ENCODE measurements around the gene DNAJB2. TPM values are rescaled to one million over a fixed set of nuclear protein-coding genes. Genes with fewer than 3 reads are reported as not detected.

Gene DNAJB2
- 10 to 100 TPM; 43.4 to 47.9 TPM for total RNA-seq

- H3K4me1 Mint-ChIP-seq (ENCODE audit: low read depth in 2 of 2): peaks cover 37% of the 10 kb centered on the region in 2 donors
- ATAC-seq (peak; percentile 97), DNase-seq (ENCODE audit: low spot score) (peak; percentile 99)
- peak within 1 kb of the TSS; percentile 91 for H3K4me3 Mint-ChIP-seq
- H3K27me3 Mint-ChIP-seq: no peaks in the 10 kb centered on the region
- H3K27ac Mint-ChIP-seq: peak within 1 kb of the TSS; percentile 92 to 93
- peaks cover 6% of the 10 kb centered on the region for H3K36me3 Mint-ChIP-seq
- no peaks in the 10 kb centered on the region for H3K9me3 Mint-ChIP-seq
These were observed at the start of gene DNAJB2 for GRCh38 chr2:219279151-219279915. TSS of gene DNAJB2 (plus strand) at chr2:219279366. CDS start at chr2:219279834, 468 bp downstream.

DNA sequence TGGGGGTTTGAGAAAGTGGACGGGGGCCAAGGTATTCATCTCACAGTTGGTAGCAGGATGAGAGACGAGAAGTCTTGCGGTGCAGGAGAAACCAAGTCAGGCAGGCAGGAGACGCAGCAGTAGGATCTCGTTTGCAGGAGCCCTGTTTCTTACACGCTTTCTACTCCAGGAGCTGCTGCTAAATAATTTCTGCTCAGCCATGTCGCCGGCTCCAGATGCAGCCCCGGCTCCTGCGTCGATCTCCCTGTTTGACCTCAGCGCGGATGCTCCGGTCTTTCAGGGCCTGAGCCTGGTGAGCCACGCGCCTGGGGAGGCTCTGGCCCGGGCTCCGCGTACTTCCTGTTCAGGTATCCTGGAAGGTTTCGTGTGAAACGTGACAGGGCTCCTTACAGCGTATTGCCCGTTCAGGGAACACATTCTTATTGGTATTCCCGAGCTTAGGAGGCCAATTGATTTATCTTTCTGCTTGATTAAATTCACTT, 49.1 kb upstream of the DNAJB2 start:
- Mint-ChIP-seq H3K27ac (peak overlapping the region; percentile 96 to 97), H3K4me3 (peak overlapping the region; percentile 99), H3K9me3 (no peaks in the 10 kb centered on the region), H3K4me1 (ENCODE audit: low read depth in 2 of 2) (peaks cover 23 to 33% of the 10 kb centered on the region in 2 donors), H3K36me3 (peaks cover 24% of the 10 kb centered on the region), H3K27me3 (no peaks in the 10 kb centered on the region)
- peak; percentile 79 for DNase-seq (ENCODE audit: low spot score)
- peak; percentile 22 to 49 for ATAC-seq

DNA sequence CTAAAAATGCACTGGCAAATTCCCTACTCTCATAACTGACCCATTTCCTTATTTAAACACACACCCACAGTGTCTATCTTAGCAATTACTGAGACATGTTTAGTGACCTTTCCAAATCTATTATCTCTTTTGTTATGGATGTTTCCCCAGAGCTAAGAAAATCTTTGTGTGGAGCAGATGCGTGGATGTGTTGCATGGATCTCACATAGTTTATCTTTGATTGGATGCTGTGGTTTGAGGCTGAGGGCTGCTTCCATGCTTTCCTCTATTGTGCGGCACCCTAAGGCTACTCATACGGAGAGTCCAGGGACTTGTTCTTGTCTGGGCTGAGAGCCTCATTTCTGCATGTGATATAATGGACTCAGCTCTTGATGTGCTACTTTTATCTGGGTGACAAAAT, 44.8 kb upstream of the DNAJB2 start:
- H3K36me3 Mint-ChIP-seq: peaks cover 25% of the 10 kb centered on the region
- no peak overlapping the region for H3K4me3 Mint-ChIP-seq
- no peaks in the 10 kb centered on the region for H3K9me3 Mint-ChIP-seq
- DNase-seq (ENCODE audit: low spot score) (no peak), ATAC-seq (no peak)
- H3K4me1 Mint-ChIP-seq (ENCODE audit: low read depth in 2 of 2): peaks cover 10 to 21% of the 10 kb centered on the region in 2 donors
- H3K27ac Mint-ChIP-seq: no peak overlapping the region
- no peaks in the 10 kb centered on the region for H3K27me3 Mint-ChIP-seq

- H3K27me3 Mint-ChIP-seq: no peaks in the 10 kb centered on the region
- no peaks in the 10 kb centered on the region for H3K9me3 Mint-ChIP-seq
- no peaks in the 10 kb centered on the region for H3K36me3 Mint-ChIP-seq
- ATAC-seq (no peak), DNase-seq (ENCODE audit: low spot score) (no peak)
- H3K4me3 Mint-ChIP-seq: no peak overlapping the region
- H3K27ac Mint-ChIP-seq: peak overlapping the region in 1 of 2 donors; percentile 78
- peaks cover 32 to 33% of the 10 kb centered on the region in 2 donors for H3K4me1 Mint-ChIP-seq (ENCODE audit: low read depth in 2 of 2)
These were observed 35.8 kb upstream of the DNAJB2 start for GRCh38 chr2:219243291-219243761.

DNA sequence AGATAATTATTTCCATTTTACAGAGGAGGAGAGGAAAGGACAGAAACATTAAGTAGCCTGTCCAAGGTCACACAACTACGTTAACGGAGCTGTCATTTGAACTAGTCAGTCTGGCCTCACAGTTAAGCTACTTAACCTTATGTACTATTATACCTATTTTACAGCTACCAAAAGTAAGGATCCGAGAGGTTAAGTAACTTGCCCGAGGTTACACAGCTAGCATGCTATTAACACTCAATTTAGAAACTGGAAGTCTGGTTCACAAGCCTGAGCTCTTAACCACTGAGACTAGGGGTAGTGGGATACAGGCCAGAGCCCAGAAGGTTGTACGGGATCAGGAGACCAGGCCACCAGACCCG, 34.4 kb upstream of the DNAJB2 start:
- Mint-ChIP-seq H3K9me3 (no peaks in the 10 kb centered on the region), H3K27ac (peak overlapping the region; percentile 92 to 94), H3K4me1 (ENCODE audit: low read depth in 2 of 2) (peaks cover 46 to 47% of the 10 kb centered on the region in 2 donors), H3K36me3 (no peaks in the 10 kb centered on the region), H3K27me3 (no peaks in the 10 kb centered on the region), H3K4me3 (peak overlapping the region; percentile 96)
- ATAC-seq: no peak
- DNase-seq (ENCODE audit: low spot score): no peak

GRCh38 chr2:219245148-219245898, 33.8 kb upstream of the DNAJB2 start, which contains the start of the genes GLB1L and STK16:
TSS of gene GLB1L (minus strand) at chr2:219245444. CDS start at chr2:219243573, 1,871 bp downstream.
TSS of gene STK16 (plus strand) at chr2:219245479. CDS start at chr2:219246000, 521 bp downstream.
- ATAC-seq (peak; percentile 91 to 93), DNase-seq (ENCODE audit: low spot score) (peak; percentile 96)
- H3K36me3 Mint-ChIP-seq: peaks cover 2% of the 10 kb centered on the region
- H3K4me3 Mint-ChIP-seq: peak within 1 kb of the TSS; percentile 96
- no peaks in the 10 kb centered on the region for H3K27me3 Mint-ChIP-seq
- H3K27ac Mint-ChIP-seq: peak within 1 kb of the TSS; percentile 92 to 94
- peaks cover 52 to 53% of the 10 kb centered on the region in 2 donors for H3K4me1 Mint-ChIP-seq (ENCODE audit: low read depth in 2 of 2)
- H3K9me3 Mint-ChIP-seq: no peaks in the 10 kb centered on the region

GRCh38 chr2:219245899-219246230, 33.3 kb upstream of the DNAJB2 start:
- Mint-ChIP-seq H3K27ac (peak overlapping the region; percentile 92 to 94), H3K4me1 (ENCODE audit: low read depth in 2 of 2) (peaks cover 57 to 58% of the 10 kb centered on the region in 2 donors), H3K27me3 (no peaks in the 10 kb centered on the region), H3K4me3 (peak overlapping the region; percentile 96), H3K36me3 (peaks cover 7% of the 10 kb centered on the region), H3K9me3 (no peaks in the 10 kb centered on the region)
- ATAC-seq (no peak), DNase-seq (ENCODE audit: low spot score) (no peak)

DNA sequence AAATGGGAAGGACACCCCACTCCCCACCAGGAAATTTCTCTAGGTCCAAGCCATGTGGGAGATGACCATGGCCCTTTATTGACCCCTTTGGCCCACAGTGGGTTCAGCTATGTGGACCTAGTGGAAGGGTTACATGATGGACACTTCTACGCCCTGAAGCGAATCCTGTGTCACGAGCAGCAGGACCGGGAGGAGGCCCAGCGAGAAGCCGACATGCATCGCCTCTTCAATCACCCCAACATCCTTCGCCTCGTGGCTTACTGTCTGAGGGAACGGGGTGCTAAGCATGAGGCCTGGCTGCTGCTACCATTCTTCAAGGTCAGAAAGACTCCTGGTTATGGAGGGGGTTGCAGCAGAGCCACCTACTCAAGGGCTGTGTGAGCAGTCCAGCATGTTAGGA, 32.6 kb upstream of the DNAJB2 start:
- Mint-ChIP-seq H3K27ac (peak overlapping the region; percentile 92 to 94), H3K4me1 (ENCODE audit: low read depth in 2 of 2) (peaks cover 64% of the 10 kb centered on the region in 2 donors), H3K9me3 (no peaks in the 10 kb centered on the region), H3K36me3 (peaks cover 9% of the 10 kb centered on the region), H3K27me3 (no peaks in the 10 kb centered on the region), H3K4me3 (peak overlapping the region; percentile 96)
- DNase-seq (ENCODE audit: low spot score) (no peak), ATAC-seq (no peak)

- Mint-ChIP-seq H3K36me3 (peaks cover 9% of the 10 kb centered on the region), H3K9me3 (no peaks in the 10 kb centered on the region), H3K27ac (peak overlapping the region; percentile 92 to 94), H3K4me1 (ENCODE audit: low read depth in 2 of 2) (peaks cover 72 to 78% of the 10 kb centered on the region in 2 donors), H3K4me3 (peak overlapping the region; percentile 96), H3K27me3 (no peaks in the 10 kb centered on the region)
- ATAC-seq (peak; percentile 52 to 64), DNase-seq (ENCODE audit: low spot score) (no peak)
These were observed 31.2 kb upstream of the DNAJB2 start for GRCh38 chr2:219247678-219248642.

DNA sequence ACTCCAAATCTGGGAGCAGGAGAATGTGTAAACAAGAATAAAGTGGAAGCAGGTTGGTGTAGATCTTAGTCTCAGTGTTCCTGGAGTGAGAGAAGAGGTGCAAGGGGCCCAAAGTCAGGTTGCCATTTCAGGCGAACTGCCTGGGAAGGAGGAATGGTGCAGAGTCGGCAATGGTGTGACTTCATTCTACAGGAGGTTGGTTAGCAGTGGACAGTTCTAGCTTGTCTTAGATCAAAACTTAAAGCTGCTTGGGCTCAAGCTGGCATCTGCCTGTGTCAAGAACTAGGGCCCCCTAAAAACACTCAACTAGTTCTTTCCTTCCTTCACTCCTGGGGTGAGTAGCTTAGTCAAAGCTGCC, 30.3 kb upstream of the DNAJB2 start:
- peak overlapping the region; percentile 90 for H3K4me3 Mint-ChIP-seq
- ATAC-seq (no peak), DNase-seq (ENCODE audit: low spot score) (no peak)
- H3K4me1 Mint-ChIP-seq (ENCODE audit: low read depth in 2 of 2): peaks cover 77 to 82% of the 10 kb centered on the region in 2 donors
- H3K36me3 Mint-ChIP-seq: peaks cover 9% of the 10 kb centered on the region
- H3K27ac Mint-ChIP-seq: peak overlapping the region; percentile 92 to 94
- no peaks in the 10 kb centered on the region for H3K27me3 Mint-ChIP-seq
- no peaks in the 10 kb centered on the region for H3K9me3 Mint-ChIP-seq

DNA sequence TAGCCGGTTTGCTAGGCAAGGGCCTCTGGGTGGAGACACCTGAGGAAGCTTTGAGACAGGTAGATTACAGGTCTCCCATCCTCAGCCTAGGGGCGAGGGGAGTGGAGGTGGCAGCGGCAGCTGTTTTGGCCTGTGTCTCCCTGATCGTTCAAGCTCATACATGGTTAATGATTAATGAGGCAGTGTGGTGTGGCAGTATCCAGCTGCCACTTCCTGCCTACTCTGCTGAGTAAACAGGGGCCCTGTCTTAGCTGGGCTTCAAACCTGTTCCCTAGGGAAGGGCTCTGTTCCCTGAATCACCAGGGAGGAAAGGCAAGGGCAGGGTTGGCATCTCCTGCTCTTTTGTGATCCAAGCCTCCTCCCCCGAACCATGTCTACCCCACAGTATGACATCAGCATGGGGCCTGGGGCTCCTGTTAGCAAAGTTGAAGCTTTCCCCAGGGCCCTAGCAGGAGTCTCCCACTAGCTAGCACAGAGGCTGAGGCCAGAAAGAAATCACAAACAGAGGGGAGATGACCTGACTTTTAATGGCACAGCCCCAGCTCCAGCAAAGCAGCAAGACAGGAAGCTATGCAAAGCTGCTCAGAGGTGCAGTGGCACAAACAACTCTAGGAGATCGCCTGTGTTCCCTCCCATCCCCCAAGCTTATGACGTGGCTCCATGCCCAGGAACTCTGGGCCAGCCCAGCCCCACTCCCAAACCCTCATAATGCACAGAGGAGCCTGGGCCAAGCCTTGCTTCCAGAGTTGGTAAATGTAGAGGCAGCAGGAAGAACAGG, 29.8 kb upstream of the DNAJB2 start:
- ATAC-seq (no peak), DNase-seq (ENCODE audit: low spot score) (no peak)
- H3K9me3 Mint-ChIP-seq: no peaks in the 10 kb centered on the region
- peaks cover 9% of the 10 kb centered on the region for H3K36me3 Mint-ChIP-seq
- H3K27ac Mint-ChIP-seq: peak overlapping the region; percentile 92 to 94
- H3K27me3 Mint-ChIP-seq: no peaks in the 10 kb centered on the region
- peak overlapping the region; percentile 90 for H3K4me3 Mint-ChIP-seq
- H3K4me1 Mint-ChIP-seq (ENCODE audit: low read depth in 2 of 2): peaks cover 77 to 81% of the 10 kb centered on the region in 2 donors

DNA sequence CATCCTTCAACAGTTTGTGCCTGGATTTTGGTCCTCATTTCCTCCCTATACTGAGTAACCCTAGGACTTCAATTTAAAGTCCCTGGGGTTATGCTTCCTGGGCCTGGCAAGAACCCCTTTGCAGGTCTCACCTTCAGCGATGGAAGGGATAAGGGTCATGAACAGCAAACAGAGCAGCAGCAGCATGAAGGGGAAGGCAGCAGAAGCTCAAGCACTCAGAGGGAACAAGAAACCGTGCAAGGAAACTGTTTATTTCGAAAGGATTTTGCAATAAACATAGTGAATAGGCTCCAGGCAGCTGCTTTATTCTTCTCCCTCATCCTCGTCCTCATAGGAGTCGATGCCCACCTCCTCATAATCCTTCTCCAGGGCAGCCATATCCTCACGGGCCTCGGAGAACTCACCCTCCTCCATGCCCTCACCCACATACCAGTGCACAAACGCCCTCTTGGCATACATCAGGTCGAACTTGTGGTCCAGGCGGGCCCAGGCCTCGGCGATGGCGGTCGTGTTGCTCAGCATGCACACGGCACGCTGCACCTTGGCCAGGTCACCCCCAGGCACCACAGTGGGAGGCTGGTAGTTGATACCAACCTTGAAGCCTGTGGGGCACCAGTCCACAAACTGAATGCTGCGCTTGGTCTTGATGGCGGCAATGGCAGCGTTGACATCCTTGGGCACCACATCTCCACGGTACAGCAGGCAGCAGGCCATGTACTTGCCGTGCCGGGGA, 29.0 kb upstream of the DNAJB2 start:
- H3K4me1 Mint-ChIP-seq (ENCODE audit: low read depth in 2 of 2): peaks cover 75 to 83% of the 10 kb centered on the region in 2 donors
- peak overlapping the region; percentile 92 to 94 for H3K27ac Mint-ChIP-seq
- H3K36me3 Mint-ChIP-seq: peaks cover 9% of the 10 kb centered on the region
- DNase-seq (ENCODE audit: low spot score): no peak
- no peaks in the 10 kb centered on the region for H3K27me3 Mint-ChIP-seq
- no peaks in the 10 kb centered on the region for H3K9me3 Mint-ChIP-seq
- peak overlapping the region; percentile 90 for H3K4me3 Mint-ChIP-seq
- no peak for ATAC-seq
